ENCODE measurements around the gene GGT6.

Gene GGT6

DNA sequence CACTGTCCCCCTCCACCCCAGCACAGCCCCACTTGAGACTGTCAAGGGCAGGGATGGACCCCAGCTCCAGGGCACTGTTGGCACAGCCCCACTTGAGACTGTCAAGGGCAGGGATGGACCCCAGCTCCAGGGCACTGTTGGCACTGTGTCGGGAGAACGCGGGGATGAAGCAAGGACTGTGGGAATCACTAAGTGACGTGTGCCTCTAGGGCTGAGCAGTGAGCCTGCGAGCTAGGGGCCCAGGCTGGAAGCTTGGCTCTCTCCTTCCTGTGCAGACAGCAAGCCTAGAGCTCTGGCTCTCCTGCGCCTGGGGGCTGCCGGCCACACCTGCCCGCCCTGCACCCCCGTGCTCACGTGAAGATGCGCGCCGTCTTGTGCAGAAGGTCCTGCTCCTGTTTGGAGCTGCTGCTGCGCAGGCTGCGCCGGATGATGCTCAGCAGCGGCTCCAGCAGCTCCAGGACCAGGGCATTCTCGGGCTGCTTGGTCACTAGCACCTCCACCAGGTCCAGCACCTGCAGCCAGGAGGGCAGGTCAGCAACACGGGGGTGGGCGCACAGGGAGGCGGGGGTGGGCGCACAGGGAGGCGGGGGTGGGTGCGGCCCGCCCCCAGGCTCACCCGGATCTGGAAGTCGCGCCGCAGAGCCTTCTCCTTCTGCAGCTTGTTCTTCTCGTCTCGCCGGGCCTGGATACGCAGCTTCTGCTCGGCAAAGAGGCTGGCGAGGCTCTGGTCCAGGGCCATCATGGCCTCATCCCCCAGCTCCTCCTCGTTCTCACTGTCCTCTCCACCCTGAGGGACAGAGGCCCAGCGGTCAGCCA is 16.0 kb downstream of the GGT6 start:
- TF ChIP-seq CTCF (IDR thresholded peaks at IDR 0.05): no peak

- no peak for TF ChIP-seq CTCF (IDR thresholded peaks at IDR 0.05)
Observed at GRCh38 chr17:4543557-4544026, 16.8 kb downstream of the GGT6 start.

DNA sequence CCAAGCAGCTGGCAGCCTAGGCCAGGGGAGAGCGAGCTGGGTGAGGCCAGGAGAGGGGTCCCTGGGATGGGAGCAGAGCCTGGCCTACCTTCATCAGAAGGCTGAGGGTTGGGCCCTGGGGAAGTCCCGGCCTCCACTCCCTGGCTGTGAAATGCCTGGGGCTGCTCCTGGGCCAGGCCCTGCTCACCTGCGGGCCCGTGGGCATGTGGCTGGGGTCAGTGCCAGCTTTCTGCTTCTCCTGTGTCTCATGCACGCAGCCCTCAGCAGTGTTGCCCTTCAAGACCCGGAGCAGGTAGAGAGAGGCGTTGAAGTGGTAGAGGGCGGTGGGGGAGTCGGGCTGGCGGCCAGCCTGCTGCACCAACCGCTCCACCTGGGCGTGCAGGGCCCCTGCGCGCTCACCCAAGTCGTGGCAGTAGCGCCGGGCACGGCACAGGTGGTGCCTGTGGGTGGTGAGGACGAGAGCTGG is 17.6 kb downstream of the GGT6 start:
- TF ChIP-seq CTCF (IDR thresholded peaks at IDR 0.05): no peak

GRCh38 chr17:4542003-4542725 is 18.2 kb downstream of the GGT6 start:
- TF ChIP-seq CTCF (IDR thresholded peaks at IDR 0.05): no peak

GRCh38 chr17:4541328-4542002 is 18.9 kb downstream of the GGT6 start:
- peak; percentile 26; the same call in 1 of the 2 replicates for TF ChIP-seq CTCF (IDR thresholded peaks at IDR 0.05)

DNA sequence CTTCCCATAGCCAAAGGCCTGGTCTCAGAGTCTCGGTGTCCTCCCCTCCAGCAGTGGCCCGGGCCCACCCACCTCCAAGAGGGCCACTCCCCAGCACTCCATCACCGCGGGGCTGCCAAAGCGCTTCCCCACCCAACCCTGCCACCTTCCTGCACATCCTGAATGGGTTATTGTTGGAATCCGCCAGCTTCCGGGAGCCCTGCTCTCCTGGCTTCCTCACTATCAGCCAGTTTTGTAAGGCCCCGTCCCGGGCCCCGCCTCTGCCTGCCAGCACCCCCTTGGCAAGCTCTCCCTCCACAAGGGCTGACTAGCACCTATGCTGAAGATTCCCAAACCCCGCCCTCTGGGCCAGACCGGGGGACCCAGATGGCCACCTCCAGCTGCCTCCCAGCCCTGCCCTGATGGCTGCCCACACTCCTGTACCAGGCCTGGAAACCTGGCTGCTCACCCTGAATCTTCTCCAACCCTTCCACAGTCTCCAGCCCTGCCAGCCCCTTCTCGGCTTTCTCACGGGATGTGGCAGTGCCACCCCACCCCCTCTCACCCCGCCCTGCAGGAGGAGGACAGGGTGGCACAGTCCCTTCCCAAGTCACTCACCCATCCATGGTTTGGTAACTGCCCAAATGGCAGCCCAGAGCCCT is 19.6 kb downstream of the GGT6 start:
- TF ChIP-seq CTCF (IDR thresholded peaks at IDR 0.05): no peak

DNA sequence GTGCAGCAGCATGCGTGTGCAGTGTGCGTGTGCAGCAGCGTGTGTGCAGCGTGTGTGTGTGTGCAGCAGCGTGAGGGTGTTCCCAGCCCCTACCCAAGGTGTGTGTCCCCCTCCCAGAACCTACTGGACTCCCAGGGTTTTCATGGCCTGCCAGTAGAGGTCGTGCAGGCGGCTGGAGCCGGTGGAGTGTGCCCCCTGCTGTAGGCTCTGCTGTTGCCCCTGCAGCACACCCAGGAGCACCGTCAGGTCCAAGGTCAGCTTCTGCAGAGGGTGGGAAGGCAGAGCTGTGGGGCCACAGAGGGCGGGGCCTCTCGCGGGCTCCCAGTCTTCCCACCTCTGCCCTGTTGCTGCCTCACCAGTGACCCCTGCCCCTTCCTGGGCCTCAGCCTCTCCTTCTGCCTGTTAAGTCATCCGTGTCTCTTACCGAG is 20.1 kb downstream of the GGT6 start:
- TF ChIP-seq CTCF (IDR thresholded peaks at IDR 0.05): no peak
